ENCODE results near the gene PTGIR.

PTGIR gene

GRCh38 chr19:46614114-46614722, 10.7 kb downstream of the PTGIR start:
- peak; percentile 59 for DNase-seq (ENCODE audit: low read depth)

GRCh38 chr19:46613525-46613924, 11.4 kb downstream of the PTGIR start:
- no peak for DNase-seq (ENCODE audit: low read depth)

- DNase-seq (ENCODE audit: low read depth), result no peak
Observed at GRCh38 chr19:46611776-46612175, 13.1 kb downstream of the PTGIR start.

GRCh38 chr19:46610851-46611770, 13.8 kb downstream of the PTGIR start:
- no peak for DNase-seq (ENCODE audit: low read depth)

- DNase-seq (ENCODE audit: low read depth), result no peak
Observed at GRCh38 chr19:46610413-46610775, 14.5 kb downstream of the PTGIR start.

GRCh38 chr19:46609511-46610412, 15.1 kb downstream of the PTGIR start:
- DNase-seq (ENCODE audit: low read depth), result no peak

GRCh38 chr19:46608581-46609345, 16.1 kb downstream of the PTGIR start:
- no peak for DNase-seq (ENCODE audit: low read depth)

GRCh38 chr19:46608178-46608577, 16.7 kb downstream of the PTGIR start:
- no peak for DNase-seq (ENCODE audit: low read depth)

GRCh38 chr19:46607448-46607841, 17.4 kb downstream of the PTGIR start:
- DNase-seq (ENCODE audit: low read depth), result no peak

GRCh38 chr19:46606681-46607447, 18.0 kb downstream of the PTGIR start:
- DNase-seq (ENCODE audit: low read depth), result no peak

GRCh38 chr19:46606019-46606418, 18.9 kb downstream of the PTGIR start:
- DNase-seq (ENCODE audit: low read depth), result no peak

- no peak for DNase-seq (ENCODE audit: low read depth)
Observed at GRCh38 chr19:46605356-46605821, 19.5 kb downstream of the PTGIR start.

GRCh38 chr19:46604781-46605355, 20.0 kb downstream of the PTGIR start:
- no peak for DNase-seq (ENCODE audit: low read depth)

- no peak for DNase-seq (ENCODE audit: low read depth)
Observed at GRCh38 chr19:46603752-46604231, 21.1 kb downstream of the PTGIR start.

GRCh38 chr19:46603195-46603637, 21.7 kb downstream of the PTGIR start:
- DNase-seq (ENCODE audit: low read depth), result no peak

- peak; percentile 47 for DNase-seq (ENCODE audit: low read depth)
Observed at GRCh38 chr19:46602392-46603194, 22.3 kb downstream of the PTGIR start.

- no peak for DNase-seq (ENCODE audit: low read depth)
Observed at GRCh38 chr19:46601318-46602224, 23.3 kb downstream of the PTGIR start, which contains the start of gene CALM3. Gene CALM3 (plus strand): TSS chr19:46601330. CDS start chr19:46601435, 105 bp downstream.
